ENCODE data around the gene USP2. TPM values are rescaled to one million over a fixed set of nuclear protein-coding genes. Genes with fewer than 3 reads are reported as not detected.
A peak's percentile ranks its signal among the peaks of the same experiment; 100 is the strongest.
"Not testable (repeated sequence)": the region's sequence is repeated elsewhere in the genome, so short reads cannot be mapped to it uniquely, and the experiment has no call there.

USP2 gene
- total RNA-seq, 1 donor from 2014 or later = 13.2 TPM

DNA sequence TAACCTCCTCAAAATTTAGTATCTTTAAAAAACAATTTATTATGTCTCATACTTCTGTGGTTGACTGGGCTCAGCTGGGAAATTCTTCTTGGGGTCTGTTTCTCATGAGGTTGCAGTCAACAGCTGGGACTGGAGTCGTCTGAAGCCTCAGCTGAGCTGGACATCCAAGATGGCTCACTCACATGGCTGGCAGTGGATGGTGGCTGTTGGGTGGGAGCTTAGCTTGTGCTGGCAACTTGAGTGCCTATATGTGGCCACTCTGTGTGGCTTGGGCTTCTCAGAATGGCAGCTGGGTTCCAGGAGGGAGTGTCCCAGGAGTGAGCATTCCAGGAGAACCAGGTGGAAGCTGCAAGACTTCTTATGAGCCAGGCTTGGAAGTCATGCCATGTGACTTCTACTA is 28.2 kb upstream of the USP2 start:
- Mint-ChIP-seq H3K4me3 (no peak overlapping the region), H3K9me3 (peaks cover 12% of the 10 kb centered on the region), H3K36me3 (no peaks in the 10 kb centered on the region), H3K27me3 (ENCODE audit: low read depth) (no peaks in the 10 kb centered on the region), H3K4me1 (peaks cover 11% of the 10 kb centered on the region), H3K27ac (no peak overlapping the region)
- DNase-seq (ENCODE audit: low spot score in 2 of 2, unreplicated experiment in 2 of 2) = no peak
- TF ChIP-seq, protein P1, sequence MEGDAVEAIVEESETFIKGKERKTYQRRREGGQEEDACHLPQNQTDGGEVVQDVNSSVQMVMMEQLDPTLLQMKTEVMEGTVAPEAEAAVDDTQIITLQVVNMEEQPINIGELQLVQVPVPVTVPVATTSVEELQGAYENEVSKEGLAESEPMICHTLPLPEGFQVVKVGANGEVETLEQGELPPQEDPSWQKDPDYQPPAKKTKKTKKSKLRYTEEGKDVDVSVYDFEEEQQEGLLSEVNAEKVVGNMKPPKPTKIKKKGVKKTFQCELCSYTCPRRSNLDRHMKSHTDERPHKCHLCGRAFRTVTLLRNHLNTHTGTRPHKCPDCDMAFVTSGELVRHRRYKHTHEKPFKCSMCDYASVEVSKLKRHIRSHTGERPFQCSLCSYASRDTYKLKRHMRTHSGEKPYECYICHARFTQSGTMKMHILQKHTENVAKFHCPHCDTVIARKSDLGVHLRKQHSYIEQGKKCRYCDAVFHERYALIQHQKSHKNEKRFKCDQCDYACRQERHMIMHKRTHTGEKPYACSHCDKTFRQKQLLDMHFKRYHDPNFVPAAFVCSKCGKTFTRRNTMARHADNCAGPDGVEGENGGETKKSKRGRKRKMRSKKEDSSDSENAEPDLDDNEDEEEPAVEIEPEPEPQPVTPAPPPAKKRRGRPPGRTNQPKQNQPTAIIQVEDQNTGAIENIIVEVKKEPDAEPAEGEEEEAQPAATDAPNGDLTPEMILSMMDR (IDR thresholded peaks at IDR 0.05; ENCODE audit: unreplicated experiment) = no peak

DNA sequence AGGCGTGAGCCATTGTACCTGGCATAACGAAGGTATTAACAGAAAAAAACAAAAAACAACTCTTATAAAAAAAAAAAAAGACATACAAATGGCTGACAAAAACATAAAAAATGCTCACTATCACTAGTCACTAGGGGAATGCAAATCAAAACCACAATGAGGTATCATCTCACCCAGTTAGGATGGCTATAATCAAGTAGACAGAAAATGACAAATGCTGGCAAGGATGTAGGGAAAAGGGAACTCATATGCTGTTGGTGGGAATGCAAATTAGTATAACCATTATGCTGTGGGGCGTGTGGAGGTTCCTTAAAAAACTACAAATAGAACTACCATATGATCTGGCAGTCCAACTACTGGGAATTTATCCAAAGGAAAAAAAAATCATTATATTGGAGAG is 24.5 kb upstream of the USP2 start:
- DNase-seq (ENCODE audit: low spot score in 2 of 2, unreplicated experiment in 2 of 2) = no peak
- H3K36me3 Mint-ChIP-seq = peaks cover 2% of the 10 kb centered on the region
- H3K4me3 Mint-ChIP-seq = no peak overlapping the region
- H3K4me1 Mint-ChIP-seq = peaks cover 32% of the 10 kb centered on the region
- H3K27me3 Mint-ChIP-seq (ENCODE audit: low read depth) = no peaks in the 10 kb centered on the region
- H3K27ac Mint-ChIP-seq = peak overlapping the region; percentile 84
- TF ChIP-seq, protein P1 (IDR thresholded peaks at IDR 0.05; ENCODE audit: unreplicated experiment) = no peak
- peaks cover 12% of the 10 kb centered on the region for H3K9me3 Mint-ChIP-seq

DNA sequence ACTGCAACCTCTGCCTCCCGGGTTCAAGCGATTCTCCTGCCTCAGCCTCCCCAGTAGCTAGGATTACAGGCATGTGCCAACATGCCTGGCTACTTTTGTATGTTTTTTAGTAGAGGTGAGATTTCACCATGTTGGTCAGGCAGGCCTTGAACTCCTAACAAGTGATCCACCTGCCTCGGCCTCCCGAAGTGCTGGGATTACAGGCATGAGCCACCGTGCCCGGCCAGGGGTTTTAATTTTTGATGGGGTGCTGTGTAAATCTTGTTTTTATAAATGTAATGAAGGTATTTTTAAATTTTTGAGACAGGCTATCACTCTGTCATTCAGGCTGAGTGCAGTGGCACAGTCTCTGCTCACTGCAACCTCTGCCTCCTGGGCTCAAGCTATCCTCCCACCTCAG is 24.0 kb upstream of the USP2 start:
- not testable (repeated sequence) for H3K4me3 Mint-ChIP-seq; DNase-seq (ENCODE audit: low spot score in 2 of 2, unreplicated experiment in 2 of 2); H3K36me3 Mint-ChIP-seq; H3K27me3 Mint-ChIP-seq (ENCODE audit: low read depth)
- Mint-ChIP-seq H3K9me3 (peaks cover 18% of the 10 kb centered on the region), H3K4me1 (peaks cover 32% of the 10 kb centered on the region), H3K27ac (peak overlapping the region; percentile 84)

DNA sequence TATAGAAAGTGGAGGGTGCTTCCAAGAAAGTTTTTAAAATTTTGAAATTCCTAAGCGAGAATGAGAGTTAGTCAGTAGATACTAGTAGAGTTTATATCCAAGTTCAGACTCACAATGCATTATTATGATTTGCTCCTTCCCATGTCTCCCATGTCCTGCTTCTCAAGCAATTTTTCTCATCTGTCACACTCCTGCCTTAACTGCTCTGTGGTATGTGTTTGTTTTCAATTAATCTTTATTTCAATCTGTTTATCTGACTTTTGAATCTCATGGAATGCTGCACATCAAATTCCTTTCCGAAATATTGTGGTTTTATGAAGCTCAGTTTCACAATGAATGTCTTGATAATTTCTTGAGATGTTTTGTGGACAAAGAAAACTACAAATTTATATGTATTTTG is 23.4 kb upstream of the USP2 start:
- DNase-seq (ENCODE audit: low spot score in 2 of 2, unreplicated experiment in 2 of 2) = no peak
- Mint-ChIP-seq H3K4me3 (no peak overlapping the region), H3K36me3 (peaks cover 5% of the 10 kb centered on the region), H3K4me1 (peaks cover 32% of the 10 kb centered on the region), H3K27ac (peak overlapping the region; percentile 84), H3K27me3 (ENCODE audit: low read depth) (no peaks in the 10 kb centered on the region), H3K9me3 (peaks cover 22% of the 10 kb centered on the region)
- TF ChIP-seq, protein P1 (IDR thresholded peaks at IDR 0.05; ENCODE audit: unreplicated experiment) = no peak

DNA sequence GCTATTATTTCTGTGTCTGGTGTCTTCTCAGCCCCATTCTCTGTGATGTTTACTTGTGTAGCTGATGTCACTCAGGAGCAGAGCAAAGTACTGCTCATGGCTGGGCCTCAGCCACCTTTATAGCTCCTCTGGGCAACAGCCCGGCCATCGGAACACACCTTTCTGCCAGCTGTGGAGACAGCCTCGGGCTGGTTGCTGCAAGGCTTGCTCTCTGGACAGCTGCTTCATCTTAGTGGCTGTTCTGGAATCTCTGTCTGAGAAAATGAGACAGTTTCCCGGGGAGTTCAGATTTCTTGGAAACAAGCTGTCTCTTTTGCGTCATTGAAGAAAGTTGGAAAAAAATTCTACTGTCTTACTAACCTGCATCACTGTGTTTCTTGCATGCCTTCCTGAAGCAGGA is 21.5 kb upstream of the USP2 start:
- no peak for DNase-seq (ENCODE audit: low spot score in 2 of 2, unreplicated experiment in 2 of 2)
- peaks cover 19% of the 10 kb centered on the region for H3K36me3 Mint-ChIP-seq
- H3K27me3 Mint-ChIP-seq (ENCODE audit: low read depth) = no peaks in the 10 kb centered on the region
- TF ChIP-seq, protein P1 (IDR thresholded peaks at IDR 0.05; ENCODE audit: unreplicated experiment) = no peak
- peak overlapping the region; percentile 84 for H3K27ac Mint-ChIP-seq
- H3K4me3 Mint-ChIP-seq = no peak overlapping the region
- H3K9me3 Mint-ChIP-seq = peaks cover 38% of the 10 kb centered on the region
- peaks cover 32% of the 10 kb centered on the region for H3K4me1 Mint-ChIP-seq

DNA sequence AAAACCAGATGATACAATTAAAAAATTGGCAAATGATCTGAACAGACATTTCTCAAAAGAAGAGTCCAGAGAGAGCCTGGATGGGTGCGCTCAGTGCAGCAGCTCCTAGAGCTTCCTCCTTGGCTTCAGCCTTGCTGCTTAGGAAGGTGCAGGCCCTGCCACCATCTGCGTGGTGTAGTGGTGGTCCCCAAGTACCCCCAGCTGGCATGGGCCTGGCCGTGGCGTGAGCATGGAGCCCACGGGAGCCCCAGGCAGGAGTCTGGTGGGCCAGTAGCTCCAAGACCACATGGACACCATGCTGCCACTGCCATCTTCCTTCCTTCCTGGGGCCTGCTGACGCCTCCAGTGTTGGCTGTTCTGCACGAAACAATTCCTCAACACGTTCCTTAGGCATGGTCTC is 21.0 kb upstream of the USP2 start:
- Mint-ChIP-seq H3K36me3 (peaks cover 24% of the 10 kb centered on the region), H3K4me3 (no peak overlapping the region), H3K27me3 (ENCODE audit: low read depth) (no peaks in the 10 kb centered on the region), H3K9me3 (peaks cover 44% of the 10 kb centered on the region), H3K27ac (peak overlapping the region; percentile 58), H3K4me1 (peaks cover 32% of the 10 kb centered on the region)
- DNase-seq (ENCODE audit: low spot score in 2 of 2, unreplicated experiment in 2 of 2) = no peak
- TF ChIP-seq, protein P1 (IDR thresholded peaks at IDR 0.05; ENCODE audit: unreplicated experiment) = no peak

All from mesothelial cell of epicardium (in vitro differentiated cells).